ENCODE measurements around the gene SORCS1.

SORCS1 gene

GRCh38 chr10:106857728-106858127, 306.8 kb downstream of the SORCS1 start:
- Histone ChIP-seq H3K9me3 (ENCODE audit: insufficient read depth, low read length) (no peaks in the 10 kb centered on the region), H3K9me2 (replicated peaks; ENCODE audit: insufficient read depth, low read length) (no peaks in the 10 kb centered on the region), H3K79me2 (ENCODE audit: insufficient read depth, low read length) (no peaks in the 10 kb centered on the region), H3K9ac (ENCODE audit: low read length) (no peak overlapping the region), H4K20me1 (ENCODE audit: low read depth, low read length) (no peaks in the 10 kb centered on the region), H3K4me3 (ENCODE audit: insufficient read depth, low read length, poor library complexity, severe bottlenecking) (no peak overlapping the region), H3F3A (ENCODE audit: insufficient read depth) (no peaks in the 10 kb centered on the region), H2AFZ (ENCODE audit: low read depth, low read length, severe bottlenecking) (no peak overlapping the region), H3K27me3 (ENCODE audit: low read length) (no peaks in the 10 kb centered on the region), H3K4me2 (ENCODE audit: low read depth, low read length, poor library complexity, severe bottlenecking) (no peak overlapping the region), H3K36me3 (ENCODE audit: low read length) (no peaks in the 10 kb centered on the region), H3K27ac (ENCODE audit: low read depth, low read length) (no peak overlapping the region)
- no peak for TF ChIP-seq CTCF (IDR thresholded peaks at IDR 0.05; ENCODE audit: insufficient read depth, low read length, poor library complexity, severe bottlenecking)
- no peak for TF ChIP-seq EZH2phosphoT487 (conservative IDR thresholded peaks at IDR 0.05; ENCODE audit: low read length)

- Histone ChIP-seq H3K9me3 (ENCODE audit: insufficient read depth, low read length) (no peaks in the 10 kb centered on the region), H3K9ac (ENCODE audit: low read length) (no peak overlapping the region), H3K36me3 (ENCODE audit: low read length) (no peaks in the 10 kb centered on the region), H3K27me3 (ENCODE audit: low read length) (no peaks in the 10 kb centered on the region), H3K9me2 (replicated peaks; ENCODE audit: insufficient read depth, low read length) (no peaks in the 10 kb centered on the region), H3K27ac (ENCODE audit: low read depth, low read length) (no peak overlapping the region), H4K20me1 (ENCODE audit: low read depth, low read length) (no peaks in the 10 kb centered on the region), H3K4me3 (ENCODE audit: insufficient read depth, low read length, poor library complexity, severe bottlenecking) (no peak overlapping the region), H3K79me2 (ENCODE audit: insufficient read depth, low read length) (no peaks in the 10 kb centered on the region), H2AFZ (ENCODE audit: low read depth, low read length, severe bottlenecking) (no peak overlapping the region), H3K4me2 (ENCODE audit: low read depth, low read length, poor library complexity, severe bottlenecking) (no peak overlapping the region), H3F3A (ENCODE audit: insufficient read depth) (no peaks in the 10 kb centered on the region)
- no peak for TF ChIP-seq EZH2phosphoT487 (conservative IDR thresholded peaks at IDR 0.05; ENCODE audit: low read length)
- no peak for TF ChIP-seq CTCF (IDR thresholded peaks at IDR 0.05; ENCODE audit: insufficient read depth, low read length, poor library complexity, severe bottlenecking)
Measured at GRCh38 chr10:106857213-106857612, 307.3 kb downstream of the SORCS1 start.

- Histone ChIP-seq H3K4me2 (ENCODE audit: low read depth, low read length, poor library complexity, severe bottlenecking) (no peak overlapping the region), H3K4me3 (ENCODE audit: insufficient read depth, low read length, poor library complexity, severe bottlenecking) (no peak overlapping the region), H3K9ac (ENCODE audit: low read length) (no peak overlapping the region), H3K9me2 (replicated peaks; ENCODE audit: insufficient read depth, low read length) (no peaks in the 10 kb centered on the region), H4K20me1 (ENCODE audit: low read depth, low read length) (no peaks in the 10 kb centered on the region), H3K27ac (ENCODE audit: low read depth, low read length) (no peak overlapping the region), H3K79me2 (ENCODE audit: insufficient read depth, low read length) (no peaks in the 10 kb centered on the region), H3K9me3 (ENCODE audit: insufficient read depth, low read length) (no peaks in the 10 kb centered on the region), H3K36me3 (ENCODE audit: low read length) (no peaks in the 10 kb centered on the region), H3F3A (ENCODE audit: insufficient read depth) (no peaks in the 10 kb centered on the region), H3K27me3 (ENCODE audit: low read length) (no peaks in the 10 kb centered on the region), H2AFZ (ENCODE audit: low read depth, low read length, severe bottlenecking) (no peak overlapping the region)
- TF ChIP-seq CTCF (IDR thresholded peaks at IDR 0.05; ENCODE audit: insufficient read depth, low read length, poor library complexity, severe bottlenecking) (no peak), EZH2phosphoT487 (conservative IDR thresholded peaks at IDR 0.05; ENCODE audit: low read length) (no peak)
Measured at GRCh38 chr10:106836933-106837663, 327.4 kb downstream of the SORCS1 start.
